HS-5 (cell line): ENCODE measurements around the gene KLHL20.

Experiments
- DNase-seq: peaks from one replicate; pipeline ENCODE4 v3.0.0-alpha.2; 2012; ENCODE audit warnings: low read depth

Gene KLHL20

GRCh38 chr1:173832748-173833147, 118.0 kb downstream of the KLHL20 start:
- no peak for DNase-seq
